ENCODE data around the gene MGARP.
"Not testable (repeated sequence)": the region's sequence is repeated elsewhere in the genome, so short reads cannot be mapped to it uniquely, and the experiment has no call there.

MGARP gene

DNA sequence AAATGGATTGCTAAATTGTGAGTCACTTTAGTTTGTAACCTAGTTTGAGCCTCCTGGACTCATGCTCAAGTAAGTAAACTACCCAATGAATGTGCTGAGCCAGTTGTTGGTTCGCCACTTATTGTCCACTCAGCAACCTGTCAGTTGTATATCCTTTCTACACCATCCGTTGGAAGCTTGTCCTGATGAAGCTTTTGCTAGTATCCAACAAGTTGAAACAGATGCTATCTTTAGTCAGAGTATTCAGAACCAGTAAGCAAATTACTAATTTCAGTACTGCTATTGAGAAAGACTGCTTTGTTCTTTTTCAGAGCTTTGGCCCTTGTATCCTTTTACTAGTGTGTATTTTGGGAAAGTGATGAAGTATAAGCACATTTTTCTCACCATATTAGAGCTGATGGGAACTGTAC lies 17.0 kb upstream of the MGARP start:
- in situ Hi-C loops (cut with HindIII; ENCODE audit: low sequenced_read_pairs) = no loop called here

DNA sequence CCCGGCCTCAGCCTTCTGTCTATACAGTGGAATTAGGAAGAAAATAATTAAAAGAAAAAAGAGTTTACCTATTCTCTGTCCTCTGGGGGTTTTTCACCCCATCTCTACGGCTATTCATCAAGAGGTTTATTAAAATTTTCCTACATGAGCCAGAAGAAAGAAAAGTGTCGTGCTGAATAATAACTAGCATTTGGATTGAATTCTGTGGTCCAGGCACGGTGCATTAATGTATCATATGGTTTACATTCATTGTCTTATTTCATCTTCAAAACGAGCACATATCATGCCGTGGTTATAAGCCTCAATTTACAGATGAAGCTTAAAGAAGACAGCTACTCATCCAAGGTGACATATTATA lies 15.9 kb upstream of the MGARP start:
- in situ Hi-C loops (cut with HindIII; ENCODE audit: low sequenced_read_pairs) = no loop called here

DNA sequence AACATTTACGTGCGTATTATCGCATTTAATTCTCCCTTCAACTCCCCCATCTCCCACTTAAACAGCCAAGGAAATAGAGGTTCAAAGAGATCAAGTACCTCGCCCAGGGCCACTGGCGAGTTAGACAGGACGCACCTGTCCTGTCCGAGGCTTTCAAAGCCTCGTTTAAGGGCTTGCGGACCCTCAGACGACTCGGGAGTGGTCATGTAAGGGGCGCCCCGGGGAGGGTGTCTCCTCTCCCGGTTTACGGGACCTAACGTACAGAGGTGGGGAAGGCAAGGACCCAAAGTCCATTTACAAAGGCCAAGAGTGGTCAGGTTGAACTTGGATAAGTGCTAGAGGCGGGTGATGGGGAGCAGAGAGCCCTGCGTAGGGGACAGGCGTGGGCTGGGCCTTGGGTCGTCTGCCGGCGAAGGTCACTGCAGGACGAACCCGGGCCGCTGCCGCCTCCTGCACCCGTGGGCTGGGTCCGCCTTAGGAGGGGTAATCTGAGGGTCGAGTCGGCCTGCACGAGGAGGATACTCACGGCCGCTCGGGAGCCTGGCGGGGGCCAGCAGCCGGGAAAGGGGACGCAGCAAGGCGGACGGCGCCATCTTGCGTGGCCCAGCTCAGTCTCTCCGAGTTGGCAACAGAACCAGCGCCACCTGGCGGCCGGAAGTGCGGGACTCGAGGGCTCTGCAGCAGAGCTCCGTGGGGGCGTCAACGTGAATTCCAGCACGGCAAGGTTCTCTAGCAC lies 15.3 kb upstream of the MGARP start:
- in situ Hi-C loops (cut with HindIII; ENCODE audit: low sequenced_read_pairs) = no loop called here

DNA sequence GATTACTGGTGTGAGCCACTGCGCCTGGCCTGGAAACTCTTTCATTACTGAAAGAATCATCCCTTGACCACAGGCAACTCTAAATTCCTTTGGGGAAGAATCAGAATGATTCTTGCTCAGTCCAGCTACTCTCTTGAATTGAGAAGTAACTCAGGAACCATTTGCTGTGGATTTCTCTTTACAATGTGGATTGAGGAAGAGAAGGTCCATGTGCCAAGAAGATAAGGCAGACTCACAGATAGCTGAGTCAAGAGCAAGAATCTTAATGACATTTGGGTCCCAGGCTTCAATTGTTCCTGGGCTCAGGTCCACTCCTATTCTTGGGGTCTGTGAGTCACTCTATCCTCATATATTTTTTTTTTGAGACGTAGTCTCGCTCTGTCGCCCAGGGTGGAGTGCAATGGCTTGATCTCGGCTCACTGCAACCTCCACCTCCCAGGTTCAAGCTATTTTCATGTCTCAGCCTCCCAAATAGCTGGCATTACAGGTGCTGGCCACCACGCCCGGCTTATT lies 6.2 kb upstream of the MGARP start:
- in situ Hi-C loops (cut with HindIII; ENCODE audit: low sequenced_read_pairs) = no loop called here

DNA sequence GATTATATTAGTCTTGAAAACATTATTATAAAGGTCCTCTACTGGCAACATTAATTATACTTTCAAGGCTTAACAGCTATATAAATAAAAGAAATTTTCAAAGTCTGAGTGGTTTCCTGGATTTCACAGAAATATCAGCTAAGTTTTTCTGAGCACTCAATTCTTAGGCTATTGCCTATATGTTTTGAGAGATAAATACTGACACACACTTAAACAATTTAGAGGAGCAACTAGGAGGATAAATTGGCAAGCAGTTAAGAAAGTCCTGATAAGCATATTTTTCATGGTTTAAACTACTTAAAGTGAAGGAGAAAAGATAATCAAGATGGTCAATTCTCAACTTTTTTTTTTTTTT lies 2.7 kb upstream of the MGARP start:
- in situ Hi-C loops (cut with HindIII; ENCODE audit: low sequenced_read_pairs) = no loop called here

DNA sequence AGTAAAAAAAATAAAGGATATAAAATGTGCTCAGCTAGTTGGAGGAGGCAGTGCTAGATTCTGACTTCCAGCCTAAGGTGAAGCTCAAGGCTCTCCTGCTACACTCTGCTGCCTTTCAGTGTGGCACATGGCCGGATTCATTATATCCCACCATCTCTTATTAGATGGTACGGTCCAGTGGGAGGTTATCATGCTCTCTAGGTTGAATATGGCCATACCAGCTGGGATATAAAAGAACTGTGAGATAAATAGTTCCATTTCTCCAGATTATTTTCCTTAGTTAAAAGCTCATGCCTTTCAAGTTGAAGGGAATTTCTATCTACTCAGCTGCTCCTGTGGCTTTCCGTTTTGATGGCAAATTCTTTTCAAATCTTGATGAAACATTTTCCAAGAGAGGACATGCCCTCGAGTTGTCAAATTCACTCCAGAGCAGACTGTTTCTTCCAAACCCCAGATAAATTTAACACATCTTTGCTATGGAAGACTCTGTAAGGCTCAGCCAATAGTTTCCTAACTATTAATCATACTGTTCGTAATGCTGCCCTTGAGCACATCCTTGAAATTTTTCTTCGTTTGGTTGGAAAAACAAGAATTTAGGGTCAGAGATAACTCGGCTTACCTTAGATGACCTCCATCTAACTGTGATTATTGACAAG lies 2.2 kb upstream of the MGARP start:
- in situ Hi-C loops (cut with HindIII; ENCODE audit: low sequenced_read_pairs) = no loop called here

DNA sequence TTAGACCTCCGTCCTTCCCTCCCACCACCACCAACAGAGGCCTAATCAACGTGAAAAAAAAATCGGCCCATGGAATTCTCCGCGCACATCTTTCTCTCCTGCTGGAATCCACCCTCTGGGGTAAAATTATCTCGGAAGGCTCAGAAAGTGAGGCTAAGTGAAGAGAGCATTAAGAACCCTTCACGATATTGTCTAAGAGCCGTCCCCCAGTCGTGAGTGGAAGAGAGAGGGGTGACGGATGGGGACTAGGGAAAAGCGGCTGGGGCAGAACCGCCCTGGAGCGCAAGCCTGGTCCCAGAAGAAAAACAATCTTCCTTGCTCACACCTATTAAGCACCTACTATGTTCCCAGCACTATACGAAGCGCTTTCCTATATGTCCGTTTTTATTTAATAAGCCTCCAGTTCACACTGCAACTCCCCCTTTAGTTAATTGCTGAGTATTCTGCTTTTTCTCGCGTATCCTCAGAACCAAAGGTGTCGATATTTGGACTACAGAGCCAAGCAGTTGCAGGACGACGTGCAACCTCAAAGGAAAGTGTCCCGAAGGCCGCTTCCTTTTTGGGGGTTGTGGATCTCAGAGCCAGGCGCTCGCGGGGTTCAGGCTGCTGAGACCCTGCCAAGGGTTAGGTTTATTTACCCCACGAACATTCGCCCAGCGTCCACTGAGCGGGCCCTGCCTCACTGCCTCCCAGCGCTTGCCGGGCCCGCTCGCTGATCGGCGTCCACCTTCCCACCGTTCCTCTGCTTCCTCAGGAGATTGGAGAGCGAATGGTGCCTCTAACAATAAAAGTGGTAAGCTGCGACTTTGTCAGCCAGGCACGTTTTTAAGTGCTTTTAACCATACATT lies 889 bp downstream of the MGARP start:
- in situ Hi-C loops (cut with HindIII; ENCODE audit: low sequenced_read_pairs) = no loop called here

DNA sequence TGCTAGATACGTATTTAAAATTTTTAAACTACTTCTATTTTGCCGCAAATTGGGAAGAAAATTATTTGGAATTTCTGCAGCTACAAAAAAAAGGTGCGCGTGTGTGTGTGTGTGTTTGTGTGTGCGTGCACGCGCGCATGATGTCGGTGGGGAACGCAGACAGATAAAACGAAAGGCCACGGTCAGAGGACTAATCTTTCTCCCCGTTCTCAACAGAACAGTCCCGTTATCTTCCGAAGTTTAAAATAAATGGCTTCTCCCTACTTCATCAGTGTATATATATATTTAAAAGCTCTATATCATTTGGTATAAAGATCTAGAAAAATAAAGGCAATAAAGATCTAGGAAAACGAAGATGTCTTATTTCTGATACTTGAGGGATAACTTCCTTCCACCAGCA lies 1.5 kb downstream of the MGARP start:
- in situ Hi-C loops (cut with HindIII; ENCODE audit: low sequenced_read_pairs) = no loop called here

DNA sequence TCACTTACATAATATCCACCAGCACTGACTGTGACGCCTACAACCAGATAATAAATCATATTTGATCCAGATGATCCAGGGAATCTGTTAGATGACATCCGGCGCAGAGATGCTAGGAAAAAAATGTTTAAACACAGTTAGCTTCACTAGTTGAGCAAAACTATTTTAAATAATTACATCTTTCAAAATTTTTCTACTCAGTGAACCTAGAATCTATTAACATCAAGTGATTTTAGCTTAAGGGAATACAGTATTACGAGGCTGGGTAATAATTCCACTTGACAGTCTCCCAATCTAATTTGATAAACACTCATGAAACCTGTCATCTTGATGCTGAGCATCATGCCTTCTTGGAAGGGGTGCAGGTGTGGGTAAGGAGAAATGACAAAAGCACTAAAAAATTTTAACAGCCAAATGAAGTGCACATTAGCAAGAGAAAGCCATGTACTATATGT lies 4.7 kb downstream of the MGARP start:
- in situ Hi-C loops (cut with HindIII; ENCODE audit: low sequenced_read_pairs) = no loop called here

DNA sequence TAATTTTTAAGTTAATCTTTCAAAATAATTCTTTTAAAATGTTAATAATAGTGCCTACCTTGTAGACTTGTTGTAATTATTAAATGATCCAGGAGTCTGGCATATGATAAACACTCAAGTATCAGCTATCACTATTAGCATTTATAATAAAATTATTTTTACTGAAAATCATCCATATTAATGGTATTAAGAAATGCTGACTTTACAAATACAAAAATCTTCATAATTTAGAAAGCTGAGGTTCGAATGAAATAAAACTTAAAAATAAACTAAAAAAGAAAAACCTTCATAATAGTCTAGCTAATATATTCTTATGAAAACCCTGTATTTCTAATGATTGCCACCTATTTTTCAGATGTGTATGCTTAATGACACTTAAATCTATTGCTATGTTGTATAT lies 5.2 kb downstream of the MGARP start:
- in situ Hi-C loops (cut with HindIII; ENCODE audit: low sequenced_read_pairs) = no loop called here

DNA sequence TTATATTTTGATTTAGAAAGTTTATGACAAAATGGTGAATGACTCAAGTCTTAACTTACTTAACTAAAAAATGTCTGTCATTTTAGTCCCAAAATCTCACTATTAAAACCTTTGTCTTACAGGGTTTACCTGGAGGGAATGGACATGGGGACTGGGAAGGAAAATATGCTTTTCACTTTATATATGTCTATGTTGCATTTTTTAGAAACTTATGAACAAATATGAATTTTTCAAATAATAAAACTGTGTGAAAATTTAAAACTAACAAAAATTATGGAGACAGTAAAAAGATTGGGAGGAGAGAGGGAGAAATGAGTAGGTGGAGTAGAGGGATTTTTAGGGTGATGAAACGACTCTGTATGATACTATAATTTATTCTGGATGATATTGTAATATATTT lies 6.2 kb downstream of the MGARP start:
- in situ Hi-C loops (cut with HindIII; ENCODE audit: low sequenced_read_pairs) = no loop called here

DNA sequence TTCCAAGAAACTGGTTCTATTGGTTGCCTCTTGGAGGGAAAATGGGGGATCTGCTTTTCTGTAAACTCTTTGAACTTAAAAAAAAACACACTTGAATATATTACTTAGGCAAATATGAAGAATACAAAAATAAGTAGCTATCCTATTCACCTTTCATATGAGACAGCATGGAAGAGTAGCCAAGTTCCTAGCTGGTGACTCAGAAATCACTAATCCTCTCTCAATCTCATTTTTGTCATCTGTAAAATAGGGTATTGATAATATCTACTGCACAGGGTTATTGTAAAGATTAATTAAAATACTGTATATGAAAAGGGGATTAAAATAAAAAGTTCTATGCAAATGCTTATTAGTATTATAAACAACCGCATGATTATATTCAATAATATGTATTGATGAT lies 12.7 kb downstream of the MGARP start:
- in situ Hi-C loops (cut with HindIII; ENCODE audit: low sequenced_read_pairs) = no loop called here

DNA sequence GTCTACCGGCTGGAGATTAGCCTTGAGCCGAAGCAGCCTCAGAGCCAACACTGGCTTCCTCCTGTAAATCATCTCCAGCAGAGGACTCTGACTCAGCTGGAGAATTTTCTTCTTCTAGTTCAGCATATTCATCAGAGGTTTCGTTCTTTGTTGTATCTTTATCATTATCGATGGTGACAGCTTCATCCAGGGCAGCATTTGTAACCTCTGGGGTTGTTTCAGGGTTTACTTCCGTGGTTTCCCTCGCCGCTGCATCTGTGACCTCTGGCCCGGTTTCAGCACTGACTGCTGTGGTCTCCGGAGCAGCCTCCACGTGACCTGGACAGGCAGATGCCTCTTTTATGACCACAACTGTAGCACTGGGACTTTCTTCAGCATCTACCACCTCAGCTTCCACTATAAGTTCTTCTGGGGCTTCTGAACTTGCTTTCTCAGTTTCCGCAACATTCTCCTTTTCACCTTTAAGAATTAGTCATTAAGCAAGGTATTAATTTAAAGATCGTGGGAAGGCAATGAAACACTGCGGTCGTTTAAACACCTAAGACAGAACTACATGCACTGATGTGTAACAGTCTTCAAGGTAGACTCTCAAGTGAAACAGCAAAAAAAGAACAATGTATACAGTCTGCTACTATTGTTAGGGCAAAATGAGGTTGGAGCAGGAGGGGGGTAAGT lies 13.3 kb downstream of the MGARP start:
- in situ Hi-C loops (cut with HindIII; ENCODE audit: low sequenced_read_pairs) = no loop called here

DNA sequence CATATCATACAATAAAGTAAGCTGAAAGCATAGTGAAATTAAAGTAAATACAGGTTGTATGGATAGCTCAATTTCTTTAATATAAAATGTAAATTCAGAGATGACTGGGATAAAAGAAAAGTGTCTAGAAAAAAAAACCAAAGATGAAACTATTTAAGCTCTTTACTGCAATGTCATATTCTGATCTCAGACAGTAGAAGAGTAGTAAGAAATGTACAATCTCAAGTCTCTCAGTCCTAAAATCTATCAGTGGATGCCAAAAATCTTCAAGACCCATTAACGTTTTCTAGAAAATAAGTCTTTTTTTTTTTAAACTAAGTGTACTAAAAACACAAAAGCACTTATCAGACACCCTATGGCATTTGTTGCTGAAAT lies 13.8 kb downstream of the MGARP start:
- in situ Hi-C loops (cut with HindIII; ENCODE audit: low sequenced_read_pairs) = no loop called here

DNA sequence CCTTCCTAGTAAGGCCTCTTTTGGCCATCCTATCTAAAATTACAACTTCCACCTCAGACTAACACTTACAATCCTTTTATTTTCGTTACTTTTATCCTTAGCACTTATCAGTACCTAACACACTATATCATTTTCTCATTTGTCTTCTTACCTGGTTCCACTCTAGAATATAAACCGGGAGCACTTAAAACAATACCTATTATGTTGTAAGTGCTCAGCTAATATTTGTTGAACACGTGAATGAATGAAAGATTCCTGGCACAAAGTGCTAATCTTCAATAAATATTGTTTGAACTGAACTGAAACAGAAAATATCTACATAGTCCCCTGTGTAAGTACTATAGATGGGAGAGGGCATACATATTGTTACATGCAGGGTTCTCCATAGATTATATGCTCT lies 14.4 kb downstream of the MGARP start:
- in situ Hi-C loops (cut with HindIII; ENCODE audit: low sequenced_read_pairs) = no loop called here

DNA sequence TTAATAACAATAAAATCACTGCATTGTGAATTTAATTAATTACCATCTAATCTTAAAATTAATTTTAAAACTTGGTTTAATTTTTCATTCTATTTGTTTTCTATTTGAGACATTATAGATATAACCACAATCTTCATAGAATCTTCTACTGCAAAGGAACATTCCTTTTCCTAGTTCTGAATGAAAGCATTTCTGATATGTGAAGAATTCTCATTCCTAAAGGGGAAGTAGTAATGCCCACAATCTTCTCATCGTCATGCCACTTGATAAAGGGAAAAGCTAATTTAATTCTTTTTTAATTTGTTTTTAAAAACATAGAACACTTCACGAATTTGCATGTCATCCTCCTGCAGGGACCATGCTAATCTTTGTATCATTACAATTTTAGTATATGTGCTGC lies 23.7 kb downstream of the MGARP start:
- in situ Hi-C loops (cut with HindIII; ENCODE audit: low sequenced_read_pairs) = no loop called here

DNA sequence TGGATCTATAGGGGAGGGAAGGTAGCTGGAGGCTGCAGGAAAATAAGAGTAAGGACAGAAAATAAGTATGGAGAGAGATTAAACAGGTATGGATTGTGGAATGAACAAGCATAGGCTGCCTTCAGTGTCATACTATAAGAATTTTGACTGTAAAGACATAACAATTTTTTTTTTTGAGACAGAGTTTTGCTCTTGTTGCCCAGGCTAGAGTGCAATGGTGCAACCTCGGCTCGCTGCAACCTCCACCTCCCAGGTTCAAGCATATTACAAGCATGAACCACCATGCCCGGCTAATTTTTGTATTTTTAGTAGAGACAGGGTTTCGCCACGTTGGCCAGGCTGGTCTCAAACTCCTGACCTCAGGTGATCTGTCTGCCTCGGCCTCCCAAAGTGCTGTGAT lies 24.4 kb downstream of the MGARP start:
- in situ Hi-C loops (cut with HindIII; ENCODE audit: low sequenced_read_pairs) = not testable (repeated sequence)

DNA sequence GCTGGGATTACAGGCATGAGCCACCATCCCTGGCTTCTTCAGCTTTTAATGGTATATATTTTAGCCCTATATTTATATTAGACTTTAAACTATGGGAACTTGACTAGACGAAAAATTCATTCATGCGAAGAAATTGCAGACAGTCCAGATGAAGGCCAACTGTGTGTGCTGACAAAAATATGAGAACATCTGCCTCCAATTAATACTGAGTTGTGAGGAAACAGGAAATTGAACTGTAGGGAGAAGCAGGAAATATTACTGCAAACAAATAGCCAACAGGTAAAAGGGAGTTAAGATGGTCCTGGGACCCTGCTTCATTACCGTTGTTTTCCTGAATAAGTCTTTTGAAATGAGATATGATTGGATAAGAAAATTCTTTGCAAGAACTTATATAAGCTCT lies 26.3 kb downstream of the MGARP start:
- in situ Hi-C loops (cut with HindIII; ENCODE audit: low sequenced_read_pairs) = no loop called here

DNA sequence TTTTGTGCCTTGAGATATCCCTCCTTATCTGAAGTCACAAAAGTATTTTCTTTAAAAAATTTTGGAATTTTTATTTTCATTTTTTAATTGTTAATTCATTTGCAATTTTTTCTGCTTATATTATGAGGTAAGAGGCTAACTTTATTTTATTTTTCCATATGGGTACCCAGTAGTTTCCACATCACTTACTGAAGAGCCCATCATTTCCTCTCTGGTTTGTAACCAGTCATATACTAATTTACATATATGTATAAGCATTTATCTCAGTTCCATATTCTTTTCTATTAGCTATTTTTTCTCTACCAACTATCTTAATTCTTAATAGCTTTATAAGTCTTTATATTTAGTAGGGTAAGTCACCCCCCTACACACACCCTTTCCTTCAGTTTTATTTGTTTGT lies 27.0 kb downstream of the MGARP start:
- in situ Hi-C loops (cut with HindIII; ENCODE audit: low sequenced_read_pairs) = no loop called here

DNA sequence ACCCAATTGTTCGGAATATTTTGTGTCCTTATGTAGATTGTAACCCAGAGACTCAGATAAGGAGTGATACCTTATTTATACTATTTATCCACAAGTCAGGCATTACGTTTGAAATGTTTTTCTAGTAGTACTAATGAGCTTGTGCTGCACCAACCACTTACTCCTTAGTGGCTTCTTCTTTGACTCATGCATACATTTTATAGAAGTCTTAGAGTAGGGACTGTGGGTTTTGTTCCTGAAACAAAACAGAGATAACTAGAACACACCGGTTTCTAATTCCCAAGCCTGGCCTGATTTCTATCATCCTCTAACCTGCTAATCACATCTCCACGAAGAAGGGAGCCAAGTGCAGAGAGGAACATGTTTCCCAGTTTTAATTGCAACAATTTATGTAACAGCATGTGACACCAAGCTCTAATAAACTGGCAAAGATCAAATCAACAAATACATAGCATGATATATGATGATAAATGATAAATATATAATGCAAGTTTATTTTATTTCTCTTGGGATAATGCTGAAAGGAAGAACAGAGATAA lies 32.3 kb downstream of the MGARP start:
- in situ Hi-C loops (cut with HindIII; ENCODE audit: low sequenced_read_pairs) = no loop called here

DNA sequence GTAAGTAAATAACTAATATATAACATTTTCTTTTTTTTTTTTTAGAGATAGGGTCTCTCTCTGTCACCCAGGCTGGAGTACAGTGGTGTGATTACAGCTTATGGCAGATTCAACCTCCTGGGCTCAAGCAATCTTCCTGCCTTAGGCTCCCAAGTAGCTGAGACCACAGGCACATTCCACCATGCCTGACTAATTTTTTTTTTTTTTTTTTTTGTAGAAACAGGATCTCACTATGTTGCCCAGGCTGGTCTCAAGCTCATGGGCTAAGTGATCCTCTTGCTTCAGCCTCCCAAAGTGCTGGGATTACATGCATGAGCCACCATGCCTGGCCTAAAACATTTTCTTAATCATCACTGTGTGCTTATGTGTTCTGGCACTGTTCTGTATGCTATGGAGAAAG lies 32.8 kb downstream of the MGARP start:
- in situ Hi-C loops (cut with HindIII; ENCODE audit: low sequenced_read_pairs) = no loop called here
